Measurements from ENCODE around the gene EPHB2. TPM values are rescaled to one million over a fixed set of nuclear protein-coding genes. Genes with fewer than 3 reads are reported as not detected.

EPHB2 gene
- total RNA-seq, 1 donor from 2014 or later, result 10.7 TPM

GRCh38 chr1:22846458-22846857, 135.8 kb downstream of the EPHB2 start:
- Mint-ChIP-seq H3K36me3 (ENCODE audit: low read depth, unreplicated experiment) (peaks cover 9% of the 10 kb centered on the region), H3K4me3 (ENCODE audit: unreplicated experiment) (no peak overlapping the region), H3K27ac (ENCODE audit: unreplicated experiment) (no peak overlapping the region), H3K4me1 (ENCODE audit: unreplicated experiment) (peaks cover 19% of the 10 kb centered on the region), H3K27me3 (ENCODE audit: unreplicated experiment) (peaks cover 3% of the 10 kb centered on the region), H3K9me3 (ENCODE audit: unreplicated experiment) (no peaks in the 10 kb centered on the region)
- TF ChIP-seq CTCF (IDR thresholded peaks at IDR 0.05; ENCODE audit: unreplicated experiment), result no peak
- no peak for DNase-seq (ENCODE audit: low spot score)

GRCh38 chr1:22847249-22847648, 136.6 kb downstream of the EPHB2 start:
- no peak overlapping the region for H3K4me3 Mint-ChIP-seq (ENCODE audit: unreplicated experiment)

GRCh38 chr1:22847709-22848108, 137.1 kb downstream of the EPHB2 start:
- Mint-ChIP-seq H3K27ac (ENCODE audit: unreplicated experiment) (no peak overlapping the region), H3K9me3 (ENCODE audit: unreplicated experiment) (no peaks in the 10 kb centered on the region), H3K36me3 (ENCODE audit: low read depth, unreplicated experiment) (peaks cover 9% of the 10 kb centered on the region), H3K4me3 (ENCODE audit: unreplicated experiment) (no peak overlapping the region), H3K27me3 (ENCODE audit: unreplicated experiment) (peaks cover 3% of the 10 kb centered on the region), H3K4me1 (ENCODE audit: unreplicated experiment) (peaks cover 24% of the 10 kb centered on the region)
- DNase-seq (ENCODE audit: low spot score), result no peak
- TF ChIP-seq CTCF (IDR thresholded peaks at IDR 0.05; ENCODE audit: unreplicated experiment), result no peak

More at GRCh38 chr1:22847249-22847648, 136.6 kb downstream of the EPHB2 start:
- H3K27me3 Mint-ChIP-seq (ENCODE audit: unreplicated experiment), result peaks cover 3% of the 10 kb centered on the region
- no peak for TF ChIP-seq CTCF (IDR thresholded peaks at IDR 0.05; ENCODE audit: unreplicated experiment)
- H3K27ac Mint-ChIP-seq (ENCODE audit: unreplicated experiment), result no peak overlapping the region
- peaks cover 9% of the 10 kb centered on the region for H3K36me3 Mint-ChIP-seq (ENCODE audit: low read depth, unreplicated experiment)
- H3K9me3 Mint-ChIP-seq (ENCODE audit: unreplicated experiment), result no peaks in the 10 kb centered on the region
- DNase-seq (ENCODE audit: low spot score), result no peak
- H3K4me1 Mint-ChIP-seq (ENCODE audit: unreplicated experiment), result peaks cover 24% of the 10 kb centered on the region

GRCh38 chr1:22848405-22848804, 137.8 kb downstream of the EPHB2 start:
- no peak for TF ChIP-seq CTCF (IDR thresholded peaks at IDR 0.05; ENCODE audit: unreplicated experiment)
- Mint-ChIP-seq H3K27me3 (ENCODE audit: unreplicated experiment) (peaks cover 3% of the 10 kb centered on the region), H3K4me1 (ENCODE audit: unreplicated experiment) (peaks cover 24% of the 10 kb centered on the region), H3K27ac (ENCODE audit: unreplicated experiment) (no peak overlapping the region), H3K9me3 (ENCODE audit: unreplicated experiment) (no peaks in the 10 kb centered on the region), H3K36me3 (ENCODE audit: low read depth, unreplicated experiment) (peaks cover 9% of the 10 kb centered on the region), H3K4me3 (ENCODE audit: unreplicated experiment) (no peak overlapping the region)
- DNase-seq (ENCODE audit: low spot score), result no peak

GRCh38 chr1:22849770-22850169, 139.1 kb downstream of the EPHB2 start:
- Mint-ChIP-seq H3K4me1 (ENCODE audit: unreplicated experiment) (peaks cover 24% of the 10 kb centered on the region), H3K4me3 (ENCODE audit: unreplicated experiment) (no peak overlapping the region), H3K27me3 (ENCODE audit: unreplicated experiment) (peaks cover 3% of the 10 kb centered on the region), H3K36me3 (ENCODE audit: low read depth, unreplicated experiment) (peaks cover 9% of the 10 kb centered on the region), H3K9me3 (ENCODE audit: unreplicated experiment) (no peaks in the 10 kb centered on the region), H3K27ac (ENCODE audit: unreplicated experiment) (no peak overlapping the region)
- DNase-seq (ENCODE audit: low spot score), result no peak
- TF ChIP-seq CTCF (IDR thresholded peaks at IDR 0.05; ENCODE audit: unreplicated experiment), result no peak

All from endothelial cell (in vitro differentiated cells).